K562 (cell line): ENCODE results near the gene METRN. TPM values are rescaled to one million over a fixed set of nuclear protein-coding genes. Genes with fewer than 3 reads are reported as not detected.

Experiments
- CBX3 ChIP-seq, 2 experiments: IDR thresholded peaks; 1 replicate in 1 of 2; 2 replicates in 1 of 2; pipeline ENCODE4 v1.6.1; 2012; ENCODE audit warnings: inconsistent platforms in 2 of 2, low read length in 2 of 2, borderline replicate concordance in 1 of 2, control low read depth in 1 of 2
- DPF2 ChIP-seq: fragments of 450-650 bp; IDR thresholded peaks from 2 replicates; pipeline ENCODE4 v1.6.1; 2016
- EWSR1 ChIP-seq: fragments of 450-650 bp; IDR thresholded peaks from 2 replicates; pipeline ENCODE4 v1.6.1; 2018; ENCODE audit warnings: borderline replicate concordance, mild to moderate bottlenecking, low read depth, moderate library complexity; ENCODE audit not compliant: partially characterized antibody
- HDAC3 ChIP-seq: fragments of 450-650 bp; IDR thresholded peaks from 2 replicates; pipeline ENCODE4 v1.6.1; 2018; ENCODE audit warnings: borderline replicate concordance, mild to moderate bottlenecking, moderate library complexity; ENCODE audit not compliant: partially characterized antibody
- JUNB ChIP-seq: fragments of 450-650 bp; formaldehyde crosslinking; conservative IDR thresholded peaks from 2 replicates; pipeline ENCODE4 v1.4.0; 2020; ENCODE audit warnings: mild to moderate bottlenecking
- MAZ ChIP-seq, 2 experiments: fragments of 450-650 bp in 1 of 2; sonication (generic) in 1 of 2; formaldehyde crosslinking; IDR thresholded peaks in 1 of 2; conservative IDR thresholded peaks in 1 of 2; 2 replicates each; pipeline versions ENCODE4 v1.4.0 to v1.5.0; 2020; ENCODE audit warnings: mild to moderate bottlenecking in 1 of 2, missing genetic modification reagents in 1 of 2
- POLR2G ChIP-seq: fragments of 200-400 bp; formaldehyde crosslinking; IDR thresholded peaks from 2 replicates; pipeline ENCODE4 v1.6.1; 2017; ENCODE audit warnings: low read depth, mild to moderate bottlenecking, antibody characterized with exemption, low read length, moderate library complexity
- SIN3B ChIP-seq: fragments of 450-650 bp; IDR thresholded peaks from 2 replicates; pipeline ENCODE4 v1.6.1; 2017; ENCODE audit warnings: low read depth, mild to moderate bottlenecking, moderate library complexity
- SUPT5H ChIP-seq: fragments of 450-650 bp; IDR thresholded peaks from 2 replicates; pipeline ENCODE4 v1.6.1; 2016
- XRCC5 ChIP-seq: fragments of 200-400 bp; formaldehyde crosslinking; IDR thresholded peaks from 2 replicates; pipeline ENCODE4 v1.6.1; 2017; ENCODE audit warnings: low read depth, mild to moderate bottlenecking, low read length
- ZNF444 ChIP-seq: fragments of 250-450 bp; sonication (Bioruptor Pico); IDR thresholded peaks from 2 replicates; pipeline ENCODE4 v1.4.0; 2020; ENCODE audit warnings: mild to moderate bottlenecking, moderate library complexity
- ZNF740 ChIP-seq, 3 experiments: fragments of 200-800 bp in 1 of 3; sonication (Bioruptor generic) in 1 of 3; sonication (generic) in 1 of 3; formaldehyde crosslinking in 1 of 3; IDR thresholded peaks; 2 replicates each; pipeline versions ENCODE4 v1.6.1 to v1.8.0; 2016 to 2022; ENCODE audit warnings: mild to moderate bottlenecking in 2 of 3, missing compliant biosample characterization in 2 of 3, missing genetic modification characterization in 2 of 3, missing genetic modification reagents in 1 of 3
- polyA plus RNA-seq, 8 experiments: library from polyadenylated mRNA; depleted of rRNA in 4 of 8; stranded (reverse) in 5 of 8; unstranded in 3 of 8; fragments of >200 nt; fragmentation: Nextera tagmentation in 2 of 8; fragmentation: Illumina TruSeq in 1 of 8; extraction: Ambion mirVana in 2 of 8; extraction: Trizol in 1 of 8; gene quantifications; 2 replicates each; pipeline versions ENCODE4 v1.2.1 to v1.2.3, GENCODE V29; 2011 to 2014; ENCODE audit warnings: inconsistent platforms in 1 of 8, missing spikeins in 1 of 8
- total RNA-seq, 7 experiments: library from RNA; depleted of rRNA in 6 of 7; stranded (reverse); fragments of >200 nt in 6 of 7; fragmentation: Illumina TruSeq in 2 of 7; extraction: Trizol in 2 of 7; gene quantifications; 2 replicates each; pipeline versions ENCODE4 v1.2.1 to v1.2.3, GENCODE V29; 2011 to 2021; ENCODE audit warnings: low replicate concordance in 1 of 7
- TF ChIP-seq, protein P1 (sequence below): fragments of 450-650 bp; IDR thresholded peaks from 2 replicates; pipeline ENCODE4 v1.6.1; 2016; ENCODE audit warnings: mild to moderate bottlenecking, moderate library complexity

METRN gene
- total and polyA plus RNA-seq, 9 of the 15 experiments (the other 6 are each of a cell fraction or from before 2014, with no cell fraction given): 0.20 to 89.8 (median 15.4) TPM

DNA sequence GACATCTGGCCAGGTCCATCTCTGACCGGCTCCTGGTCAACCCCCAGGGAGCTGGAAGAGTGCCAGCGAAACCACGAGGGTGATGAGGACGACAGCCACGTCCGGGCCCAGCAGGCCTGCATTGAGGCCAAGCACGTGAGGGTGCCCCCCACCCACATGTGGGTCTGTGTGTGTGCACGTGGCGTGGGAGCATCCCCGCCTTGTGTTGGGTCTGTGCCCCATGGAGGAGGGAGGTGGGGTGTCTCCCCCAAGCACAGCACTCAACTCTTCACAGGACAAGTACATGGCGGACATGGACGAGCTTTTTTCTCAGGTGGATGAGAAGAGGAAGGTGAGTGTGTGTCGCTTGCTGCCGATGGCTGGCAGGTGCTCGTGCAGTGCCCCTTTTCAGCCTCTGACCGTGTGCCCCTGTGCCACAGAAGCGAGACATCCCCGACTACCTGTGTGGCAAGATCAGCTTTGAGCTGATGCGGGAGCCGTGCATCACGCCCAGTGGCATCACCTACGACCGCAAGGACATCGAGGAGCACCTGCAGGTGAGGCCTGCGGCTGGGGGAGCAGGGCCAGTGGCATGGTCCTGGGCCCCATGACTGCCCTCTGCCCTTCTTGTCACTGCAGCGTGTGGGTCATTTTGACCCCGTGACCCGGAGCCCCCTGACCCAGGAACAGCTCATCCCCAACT lies 33.0 kb upstream of the METRN start (continued):
- peak in 1 of 2 experiments; percentile 80; a peak in 1 of 3 replicates for TF ChIP-seq CBX3 (IDR thresholded peaks at IDR 0.05; ENCODE audit: borderline replicate concordance in 1 of 2, low read length in 2 of 2)
- TF ChIP-seq ZNF740 (CRISPR knock-in tag; IDR thresholded peaks at IDR 0.05): peak; percentile 49; the same call in 1 of the 2 replicates
- TF ChIP-seq ZNF740 (tag; IDR thresholded peaks at IDR 0.05): no peak
- TF ChIP-seq, protein P1, sequence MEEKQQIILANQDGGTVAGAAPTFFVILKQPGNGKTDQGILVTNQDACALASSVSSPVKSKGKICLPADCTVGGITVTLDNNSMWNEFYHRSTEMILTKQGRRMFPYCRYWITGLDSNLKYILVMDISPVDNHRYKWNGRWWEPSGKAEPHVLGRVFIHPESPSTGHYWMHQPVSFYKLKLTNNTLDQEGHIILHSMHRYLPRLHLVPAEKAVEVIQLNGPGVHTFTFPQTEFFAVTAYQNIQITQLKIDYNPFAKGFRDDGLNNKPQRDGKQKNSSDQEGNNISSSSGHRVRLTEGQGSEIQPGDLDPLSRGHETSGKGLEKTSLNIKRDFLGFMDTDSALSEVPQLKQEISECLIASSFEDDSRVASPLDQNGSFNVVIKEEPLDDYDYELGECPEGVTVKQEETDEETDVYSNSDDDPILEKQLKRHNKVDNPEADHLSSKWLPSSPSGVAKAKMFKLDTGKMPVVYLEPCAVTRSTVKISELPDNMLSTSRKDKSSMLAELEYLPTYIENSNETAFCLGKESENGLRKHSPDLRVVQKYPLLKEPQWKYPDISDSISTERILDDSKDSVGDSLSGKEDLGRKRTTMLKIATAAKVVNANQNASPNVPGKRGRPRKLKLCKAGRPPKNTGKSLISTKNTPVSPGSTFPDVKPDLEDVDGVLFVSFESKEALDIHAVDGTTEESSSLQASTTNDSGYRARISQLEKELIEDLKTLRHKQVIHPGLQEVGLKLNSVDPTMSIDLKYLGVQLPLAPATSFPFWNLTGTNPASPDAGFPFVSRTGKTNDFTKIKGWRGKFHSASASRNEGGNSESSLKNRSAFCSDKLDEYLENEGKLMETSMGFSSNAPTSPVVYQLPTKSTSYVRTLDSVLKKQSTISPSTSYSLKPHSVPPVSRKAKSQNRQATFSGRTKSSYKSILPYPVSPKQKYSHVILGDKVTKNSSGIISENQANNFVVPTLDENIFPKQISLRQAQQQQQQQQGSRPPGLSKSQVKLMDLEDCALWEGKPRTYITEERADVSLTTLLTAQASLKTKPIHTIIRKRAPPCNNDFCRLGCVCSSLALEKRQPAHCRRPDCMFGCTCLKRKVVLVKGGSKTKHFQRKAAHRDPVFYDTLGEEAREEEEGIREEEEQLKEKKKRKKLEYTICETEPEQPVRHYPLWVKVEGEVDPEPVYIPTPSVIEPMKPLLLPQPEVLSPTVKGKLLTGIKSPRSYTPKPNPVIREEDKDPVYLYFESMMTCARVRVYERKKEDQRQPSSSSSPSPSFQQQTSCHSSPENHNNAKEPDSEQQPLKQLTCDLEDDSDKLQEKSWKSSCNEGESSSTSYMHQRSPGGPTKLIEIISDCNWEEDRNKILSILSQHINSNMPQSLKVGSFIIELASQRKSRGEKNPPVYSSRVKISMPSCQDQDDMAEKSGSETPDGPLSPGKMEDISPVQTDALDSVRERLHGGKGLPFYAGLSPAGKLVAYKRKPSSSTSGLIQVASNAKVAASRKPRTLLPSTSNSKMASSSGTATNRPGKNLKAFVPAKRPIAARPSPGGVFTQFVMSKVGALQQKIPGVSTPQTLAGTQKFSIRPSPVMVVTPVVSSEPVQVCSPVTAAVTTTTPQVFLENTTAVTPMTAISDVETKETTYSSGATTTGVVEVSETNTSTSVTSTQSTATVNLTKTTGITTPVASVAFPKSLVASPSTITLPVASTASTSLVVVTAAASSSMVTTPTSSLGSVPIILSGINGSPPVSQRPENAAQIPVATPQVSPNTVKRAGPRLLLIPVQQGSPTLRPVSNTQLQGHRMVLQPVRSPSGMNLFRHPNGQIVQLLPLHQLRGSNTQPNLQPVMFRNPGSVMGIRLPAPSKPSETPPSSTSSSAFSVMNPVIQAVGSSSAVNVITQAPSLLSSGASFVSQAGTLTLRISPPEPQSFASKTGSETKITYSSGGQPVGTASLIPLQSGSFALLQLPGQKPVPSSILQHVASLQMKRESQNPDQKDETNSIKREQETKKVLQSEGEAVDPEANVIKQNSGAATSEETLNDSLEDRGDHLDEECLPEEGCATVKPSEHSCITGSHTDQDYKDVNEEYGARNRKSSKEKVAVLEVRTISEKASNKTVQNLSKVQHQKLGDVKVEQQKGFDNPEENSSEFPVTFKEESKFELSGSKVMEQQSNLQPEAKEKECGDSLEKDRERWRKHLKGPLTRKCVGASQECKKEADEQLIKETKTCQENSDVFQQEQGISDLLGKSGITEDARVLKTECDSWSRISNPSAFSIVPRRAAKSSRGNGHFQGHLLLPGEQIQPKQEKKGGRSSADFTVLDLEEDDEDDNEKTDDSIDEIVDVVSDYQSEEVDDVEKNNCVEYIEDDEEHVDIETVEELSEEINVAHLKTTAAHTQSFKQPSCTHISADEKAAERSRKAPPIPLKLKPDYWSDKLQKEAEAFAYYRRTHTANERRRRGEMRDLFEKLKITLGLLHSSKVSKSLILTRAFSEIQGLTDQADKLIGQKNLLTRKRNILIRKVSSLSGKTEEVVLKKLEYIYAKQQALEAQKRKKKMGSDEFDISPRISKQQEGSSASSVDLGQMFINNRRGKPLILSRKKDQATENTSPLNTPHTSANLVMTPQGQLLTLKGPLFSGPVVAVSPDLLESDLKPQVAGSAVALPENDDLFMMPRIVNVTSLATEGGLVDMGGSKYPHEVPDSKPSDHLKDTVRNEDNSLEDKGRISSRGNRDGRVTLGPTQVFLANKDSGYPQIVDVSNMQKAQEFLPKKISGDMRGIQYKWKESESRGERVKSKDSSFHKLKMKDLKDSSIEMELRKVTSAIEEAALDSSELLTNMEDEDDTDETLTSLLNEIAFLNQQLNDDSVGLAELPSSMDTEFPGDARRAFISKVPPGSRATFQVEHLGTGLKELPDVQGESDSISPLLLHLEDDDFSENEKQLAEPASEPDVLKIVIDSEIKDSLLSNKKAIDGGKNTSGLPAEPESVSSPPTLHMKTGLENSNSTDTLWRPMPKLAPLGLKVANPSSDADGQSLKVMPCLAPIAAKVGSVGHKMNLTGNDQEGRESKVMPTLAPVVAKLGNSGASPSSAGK: peak; percentile 97
- TF ChIP-seq DPF2: peak; percentile 33; the same call in 1 of the 2 replicates
- TF ChIP-seq MAZ (CRISPR knock-in tag; conservative IDR thresholded peaks at IDR 0.05 in 1 of 2, IDR thresholded peaks at IDR 0.05 in 1 of 2): 0 out of 4 replicates have a peak, but pooled peaks of 1 of the 2 experiments have one; percentile 26
- peak; percentile 10; the same call in 1 of the 2 replicates for TF ChIP-seq POLR2G
- 0 out of 2 replicates have a peak, but pooled peaks have one; percentile 14 for TF ChIP-seq SUPT5H
- TF ChIP-seq EWSR1: no peak
- no peak for TF ChIP-seq HDAC3
- no peak for TF ChIP-seq JUNB (CRISPR knock-in tag)
- no peak for TF ChIP-seq ZNF444
- no peak for TF ChIP-seq SIN3B
- no peak for TF ChIP-seq XRCC5
